ENCODE results near the gene GDPD2. TPM values are rescaled to one million over a fixed set of nuclear protein-coding genes. Genes with fewer than 3 reads are reported as not detected.
A peak's percentile ranks its signal among the peaks of the same experiment; 100 is the strongest.

GDPD2 gene
- total RNA-seq, 4 donors from 2014 or later, result not detected

DNA sequence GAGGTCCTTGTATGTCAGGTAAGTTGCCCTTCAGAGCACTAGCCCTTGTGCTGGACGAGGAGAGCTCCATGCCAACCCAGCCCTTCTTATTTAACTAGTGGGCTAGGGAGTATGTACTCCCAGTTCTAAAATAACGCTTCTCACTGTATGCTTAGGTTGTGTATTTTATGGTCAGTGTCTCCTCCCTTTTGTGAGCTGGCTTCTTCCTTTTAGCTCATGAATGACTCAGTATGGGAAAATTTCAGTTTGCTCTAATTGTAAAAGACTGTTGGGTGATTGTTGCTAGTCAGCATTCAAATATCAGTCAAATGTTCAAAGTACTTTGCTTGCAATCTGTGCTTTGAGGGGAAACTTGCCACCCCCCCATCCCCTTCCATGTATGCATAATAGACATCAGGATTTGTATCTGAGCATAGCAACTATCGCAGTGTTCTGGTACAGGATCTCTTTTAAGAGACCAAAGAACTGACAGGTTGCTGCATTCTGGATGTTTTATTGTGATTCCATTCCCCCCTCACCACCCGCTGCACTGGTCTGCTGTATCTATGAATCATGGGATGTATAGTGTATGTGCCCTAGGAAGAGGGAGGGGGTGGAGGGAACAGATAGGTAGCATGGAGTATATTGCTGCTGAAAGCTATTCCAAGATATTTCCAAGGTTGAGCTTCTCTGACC lies 56.3 kb downstream of the GDPD2 start:
- H3K27ac ChIP-seq, result peak overlapping the region; percentile 79 to 85 (median 84)

DNA sequence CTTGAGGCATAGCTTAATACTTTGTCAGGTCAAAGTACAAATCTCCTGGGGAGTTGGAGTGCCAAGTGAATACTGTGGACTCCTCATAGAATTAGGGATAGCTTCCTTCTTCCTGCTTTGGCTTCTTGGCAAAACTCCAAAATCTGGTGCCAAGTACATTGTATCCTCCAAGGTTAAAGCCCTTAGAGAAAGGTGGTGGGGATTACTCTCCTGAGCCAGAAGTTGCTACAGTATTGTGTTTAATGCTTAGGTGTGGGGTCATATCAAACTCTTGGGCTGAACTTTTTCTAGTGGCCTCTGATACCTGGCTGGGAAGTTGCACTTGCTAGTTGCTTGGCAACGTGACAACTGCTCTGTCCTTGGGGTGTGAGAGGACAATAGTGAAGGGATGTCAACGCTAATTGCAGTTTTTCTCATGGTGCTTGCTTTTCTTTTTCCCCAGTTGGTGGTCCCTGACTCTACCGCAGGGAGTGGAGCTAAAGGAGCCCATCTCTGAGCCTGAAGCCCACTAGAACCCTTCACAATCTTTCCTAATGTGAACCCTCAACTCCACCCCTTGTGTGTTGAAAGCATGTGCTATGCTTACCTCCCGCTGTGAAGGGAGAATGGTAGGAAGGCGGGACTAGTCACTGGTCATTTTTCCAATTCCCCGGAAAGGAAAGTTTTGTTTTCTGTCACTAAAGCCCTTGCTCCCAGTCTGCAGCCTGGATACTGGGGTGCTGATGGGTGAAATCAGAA lies 57.0 kb downstream of the GDPD2 start:
- H3K4me3 ChIP-seq (replicated peaks in 1 of 3), result peak overlapping the region in 1 of 3 donors; percentile 4
- intact Hi-C loops (cut with DNase I), result no loop called here
- TF ChIP-seq POLR2A (IDR thresholded peaks at IDR 0.05), result no peak
- TF ChIP-seq, protein P1, sequence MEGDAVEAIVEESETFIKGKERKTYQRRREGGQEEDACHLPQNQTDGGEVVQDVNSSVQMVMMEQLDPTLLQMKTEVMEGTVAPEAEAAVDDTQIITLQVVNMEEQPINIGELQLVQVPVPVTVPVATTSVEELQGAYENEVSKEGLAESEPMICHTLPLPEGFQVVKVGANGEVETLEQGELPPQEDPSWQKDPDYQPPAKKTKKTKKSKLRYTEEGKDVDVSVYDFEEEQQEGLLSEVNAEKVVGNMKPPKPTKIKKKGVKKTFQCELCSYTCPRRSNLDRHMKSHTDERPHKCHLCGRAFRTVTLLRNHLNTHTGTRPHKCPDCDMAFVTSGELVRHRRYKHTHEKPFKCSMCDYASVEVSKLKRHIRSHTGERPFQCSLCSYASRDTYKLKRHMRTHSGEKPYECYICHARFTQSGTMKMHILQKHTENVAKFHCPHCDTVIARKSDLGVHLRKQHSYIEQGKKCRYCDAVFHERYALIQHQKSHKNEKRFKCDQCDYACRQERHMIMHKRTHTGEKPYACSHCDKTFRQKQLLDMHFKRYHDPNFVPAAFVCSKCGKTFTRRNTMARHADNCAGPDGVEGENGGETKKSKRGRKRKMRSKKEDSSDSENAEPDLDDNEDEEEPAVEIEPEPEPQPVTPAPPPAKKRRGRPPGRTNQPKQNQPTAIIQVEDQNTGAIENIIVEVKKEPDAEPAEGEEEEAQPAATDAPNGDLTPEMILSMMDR (IDR thresholded peaks at IDR 0.05), result no peak
- peaks cover 22 to 71% of the 10 kb centered on the region in 2 donors for H3K4me1 ChIP-seq
- DNase-seq, result peak; percentile 41 to 43
- H3K9me3 ChIP-seq, result no peaks in the 10 kb centered on the region
- no peaks in the 10 kb centered on the region for H3K27me3 ChIP-seq
- no peaks in the 10 kb centered on the region for H3K36me3 ChIP-seq
- H3K27ac ChIP-seq, result peak overlapping the region; percentile 79 to 85 (median 84)
- WGBS, 2 donors, result 9 to 19% methylated on average over 5 of the region's 6 CpGs

More for the DNA sequence above, 56.3 kb downstream of the GDPD2 start:
- Histone ChIP-seq H3K9me3 (no peaks in the 10 kb centered on the region), H3K4me3 (replicated peaks in 1 of 3) (no peak overlapping the region), H3K36me3 (no peaks in the 10 kb centered on the region), H3K4me1 (peaks cover 16 to 64% of the 10 kb centered on the region in 2 donors), H3K27me3 (no peaks in the 10 kb centered on the region)
- WGBS, 2 donors, result 45 to 49% methylated on average over 4 of the region's 4 CpGs
- DNase-seq, result no peak
- TF ChIP-seq POLR2A (IDR thresholded peaks at IDR 0.05), result no peak
- TF ChIP-seq, protein P1 (IDR thresholded peaks at IDR 0.05), result no peak
- intact Hi-C loops (cut with DNase I), result no loop called here

DNA sequence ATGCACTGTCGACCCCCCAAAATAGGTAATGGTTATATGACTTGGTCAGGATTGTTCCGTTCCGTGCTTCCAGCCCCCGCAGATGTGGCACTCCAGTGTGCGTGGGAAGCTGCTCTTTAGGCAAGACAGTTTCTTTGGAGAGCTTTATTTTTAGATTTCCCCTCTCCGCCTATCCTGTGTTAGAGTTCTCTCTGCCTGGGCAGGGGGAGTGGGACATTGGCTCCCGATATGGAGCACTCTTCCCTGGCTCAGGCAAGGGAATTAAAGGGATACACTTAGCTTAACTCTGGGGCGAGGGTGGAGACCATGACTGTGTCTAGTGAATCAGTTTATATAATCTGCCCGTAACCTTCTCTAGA lies 57.5 kb downstream of the GDPD2 start:
- intact Hi-C loops (cut with DNase I), result no loop called here
- no peaks in the 10 kb centered on the region for H3K9me3 ChIP-seq
- H3K4me3 ChIP-seq (replicated peaks in 1 of 3), result peak overlapping the region in 1 of 3 donors; percentile 4
- peak; percentile 43 to 57 for DNase-seq
- 24 to 49% methylated on average over 3 to 9 of the region's 9 CpGs for WGBS, 2 donors
- TF ChIP-seq, protein P1 (IDR thresholded peaks at IDR 0.05), result no peak
- no peak for TF ChIP-seq POLR2A (IDR thresholded peaks at IDR 0.05)
- peak overlapping the region; percentile 79 to 85 (median 84) for H3K27ac ChIP-seq
- H3K36me3 ChIP-seq, result no peaks in the 10 kb centered on the region
- H3K27me3 ChIP-seq, result no peaks in the 10 kb centered on the region
- peaks cover 28 to 73% of the 10 kb centered on the region in 2 donors for H3K4me1 ChIP-seq

DNA sequence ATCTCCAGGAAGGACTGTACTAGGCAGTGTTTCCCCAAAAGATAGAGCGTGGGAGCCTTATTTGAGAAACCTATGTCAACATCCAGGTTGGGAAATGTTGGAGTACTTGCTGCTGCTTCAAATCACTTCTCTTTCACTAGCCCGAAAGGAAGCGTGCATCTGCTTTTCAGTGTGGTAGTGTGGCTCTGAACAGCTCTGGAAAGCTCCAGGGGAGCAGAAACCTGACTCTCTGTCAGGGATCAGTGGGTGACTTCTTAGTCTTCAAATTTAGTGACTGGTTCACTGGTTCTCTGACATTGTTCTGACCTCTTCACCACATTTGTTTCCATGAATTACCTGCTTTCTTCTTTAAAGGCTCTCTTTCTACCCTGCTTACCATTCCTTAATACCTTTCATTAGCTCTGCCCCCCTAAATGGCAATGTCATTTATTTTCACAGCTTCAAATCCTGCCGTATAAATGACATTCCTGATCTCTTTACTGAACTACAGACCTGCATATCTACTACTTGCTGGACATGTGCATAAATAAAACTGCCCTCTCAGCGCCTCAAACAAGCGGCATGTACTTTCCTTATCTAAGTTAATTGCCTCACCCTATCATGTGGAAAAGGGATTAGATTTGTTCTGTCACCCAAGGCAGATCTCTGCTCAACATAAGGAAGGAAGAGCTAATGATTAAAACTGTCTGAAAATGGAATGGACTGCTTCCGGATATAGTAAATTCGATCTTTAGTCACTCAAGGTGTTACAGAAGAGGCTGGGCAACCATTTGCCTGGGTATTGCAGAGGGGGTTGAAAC lies 58.6 kb downstream of the GDPD2 start:
- Histone ChIP-seq H3K4me1 (peaks cover 30 to 75% of the 10 kb centered on the region in 2 donors), H3K9me3 (no peaks in the 10 kb centered on the region), H3K27me3 (no peaks in the 10 kb centered on the region), H3K4me3 (replicated peaks in 1 of 3) (no peak overlapping the region), H3K36me3 (no peaks in the 10 kb centered on the region), H3K27ac (peak overlapping the region; percentile 79 to 85 (median 84))
- peak in 1 of 2 donors; percentile 39 for TF ChIP-seq POLR2A (IDR thresholded peaks at IDR 0.05)
- TF ChIP-seq, protein P1 (IDR thresholded peaks at IDR 0.05), result no peak
- peak; percentile 65 to 68 for DNase-seq
- WGBS, 2 donors, result 38 to 51% methylated on average over 8 of the region's 8 CpGs
- intact Hi-C loops (cut with DNase I), result no loop called here

Data from thyroid gland (tissue), 4 donors.